HG02938 (cell line): ENCODE results near the gene ATXN3L.

Experiments
- ATAC-seq: cut with Tn5 transposase; IDR thresholded peaks from one replicate; pipeline ENCODE4 v1.9.1; 2021; ENCODE audit warnings: mild to moderate bottlenecking, moderate library complexity; ENCODE audit not compliant: unreplicated experiment

ATXN3L gene

DNA sequence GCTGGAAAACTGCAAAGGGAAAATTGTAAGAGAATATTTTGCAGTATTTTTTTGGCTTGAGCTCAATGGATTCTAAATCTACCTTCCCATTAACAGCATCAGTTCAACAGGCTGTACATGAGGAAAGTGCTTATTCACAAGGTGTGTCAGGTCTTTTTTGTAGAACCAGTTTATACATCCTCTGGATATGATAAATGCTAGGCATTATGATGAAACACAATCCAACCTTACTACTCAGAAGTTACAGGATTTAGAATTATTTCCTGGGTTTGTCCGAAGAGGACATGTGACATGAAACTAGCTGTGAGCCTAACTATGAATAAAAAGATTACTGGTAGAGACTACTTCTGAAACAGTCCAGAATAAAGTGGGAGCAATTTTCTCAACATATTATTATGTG is 49.5 kb downstream of the ATXN3L start:
- no peak for ATAC-seq

DNA sequence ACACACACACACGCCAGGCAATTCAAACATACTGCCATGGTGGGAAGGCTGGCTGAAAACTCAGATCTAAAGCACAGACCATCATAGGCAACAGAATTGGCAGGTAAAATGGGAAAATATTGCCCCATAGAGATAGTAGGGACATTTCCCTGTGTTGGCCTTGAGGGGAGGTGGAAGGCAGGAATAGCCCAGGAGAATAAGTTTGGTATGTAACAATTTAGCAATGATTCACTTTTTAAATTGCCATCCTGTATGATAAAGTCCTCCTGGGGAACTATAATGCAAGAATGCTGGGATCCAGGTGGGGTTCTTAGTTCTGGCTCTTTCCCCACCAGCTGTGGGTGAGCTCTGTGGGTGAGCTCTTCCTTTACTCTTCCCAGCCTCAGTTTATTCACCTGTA is 51.0 kb downstream of the ATXN3L start:
- no peak for ATAC-seq
